ENCODE measurements around the gene ASB11. TPM values are rescaled to one million over a fixed set of nuclear protein-coding genes. Genes with fewer than 3 reads are reported as not detected.

The ASB11 gene
- total RNA-seq, 1 donor from 2014 or later: not detected

GRCh38 chrX:15244421-15244820 is 71.0 kb downstream of the ASB11 start:
- no peaks in the 10 kb centered on the region for H3K27me3 ChIP-seq
- no peaks in the 10 kb centered on the region for H4K20me1 ChIP-seq (ENCODE audit: low read depth)
- Mint-ChIP-seq H3K36me3 (no peaks in the 10 kb centered on the region), H3K4me1 (no peaks in the 10 kb centered on the region), H3K27me3 (ENCODE audit: insufficient read depth, low read depth) (peaks cover 4% of the 10 kb centered on the region), H3K27ac (no peak overlapping the region), H3K9me3 (no peaks in the 10 kb centered on the region), H3K4me3 (no peak overlapping the region)
- H3K9me3 ChIP-seq (ENCODE audit: low read depth): no peaks in the 10 kb centered on the region
- H3K9ac ChIP-seq: no peak overlapping the region
- H3F3A ChIP-seq (ENCODE audit: low read depth): no peaks in the 10 kb centered on the region
- no peaks in the 10 kb centered on the region for H3K36me3 ChIP-seq
- no peak overlapping the region for H3K4me2 ChIP-seq
- H3K27ac ChIP-seq: no peak overlapping the region
- DNase-seq (ENCODE audit: low spot score): no peak
- H3K4me1 ChIP-seq: no peaks in the 10 kb centered on the region
- no peaks in the 10 kb centered on the region for H3K79me2 ChIP-seq (ENCODE audit: low read depth)
- no peak for TF ChIP-seq EZH2phosphoT487 (IDR thresholded peaks at IDR 0.05)
- no peak for TF ChIP-seq EZH2 (IDR thresholded peaks at IDR 0.05)
- TF ChIP-seq CTCF (IDR thresholded peaks at IDR 0.05): no peak
- no peak overlapping the region for H3K4me3 ChIP-seq
- no peak overlapping the region for H2AFZ ChIP-seq (replicated peaks)

- Mint-ChIP-seq H3K27ac (no peak overlapping the region), H3K4me3 (no peak overlapping the region), H3K9me3 (no peaks in the 10 kb centered on the region), H3K27me3 (ENCODE audit: insufficient read depth, low read depth) (peaks cover 4% of the 10 kb centered on the region), H3K36me3 (no peaks in the 10 kb centered on the region), H3K4me1 (no peaks in the 10 kb centered on the region)
- Histone ChIP-seq H3K4me3 (no peak overlapping the region), H3K9ac (no peak overlapping the region), H3K27me3 (no peaks in the 10 kb centered on the region), H3K27ac (no peak overlapping the region), H3K4me2 (no peak overlapping the region), H3K36me3 (no peaks in the 10 kb centered on the region), H3K79me2 (ENCODE audit: low read depth) (no peaks in the 10 kb centered on the region), H2AFZ (replicated peaks) (no peak overlapping the region), H3F3A (ENCODE audit: low read depth) (no peaks in the 10 kb centered on the region), H4K20me1 (ENCODE audit: low read depth) (no peaks in the 10 kb centered on the region), H3K9me3 (ENCODE audit: low read depth) (no peaks in the 10 kb centered on the region), H3K4me1 (no peaks in the 10 kb centered on the region)
- no peak for TF ChIP-seq EZH2 (IDR thresholded peaks at IDR 0.05)
- TF ChIP-seq CTCF (IDR thresholded peaks at IDR 0.05): peak; percentile 60
- TF ChIP-seq EZH2phosphoT487 (IDR thresholded peaks at IDR 0.05): no peak
- DNase-seq (ENCODE audit: low spot score): peak; percentile 5
Measured at GRCh38 chrX:15242899-15243555, 72.4 kb downstream of the ASB11 start.

- no peaks in the 10 kb centered on the region for H3K36me3 Mint-ChIP-seq
- H3K4me3 Mint-ChIP-seq: no peak overlapping the region
- no peak overlapping the region for H3K4me2 ChIP-seq
- peaks cover 4% of the 10 kb centered on the region for H3K27me3 Mint-ChIP-seq (ENCODE audit: insufficient read depth, low read depth)
- no peaks in the 10 kb centered on the region for H3K79me2 ChIP-seq (ENCODE audit: low read depth)
- H2AFZ ChIP-seq (replicated peaks): peak overlapping the region; percentile 36
- TF ChIP-seq EZH2phosphoT487 (IDR thresholded peaks at IDR 0.05): no peak
- TF ChIP-seq EZH2 (IDR thresholded peaks at IDR 0.05): no peak
- no peak for TF ChIP-seq CTCF (IDR thresholded peaks at IDR 0.05)
- H3K4me1 Mint-ChIP-seq: no peaks in the 10 kb centered on the region
- no peaks in the 10 kb centered on the region for H3K9me3 Mint-ChIP-seq
- no peaks in the 10 kb centered on the region for H3K4me1 ChIP-seq
- no peak for DNase-seq (ENCODE audit: low spot score)
- H3K9me3 ChIP-seq (ENCODE audit: low read depth): no peaks in the 10 kb centered on the region
- H3K36me3 ChIP-seq: no peaks in the 10 kb centered on the region
- H3K9ac ChIP-seq: no peak overlapping the region
- no peak overlapping the region for H3K27ac Mint-ChIP-seq
- H3K27me3 ChIP-seq: no peaks in the 10 kb centered on the region
- no peaks in the 10 kb centered on the region for H4K20me1 ChIP-seq (ENCODE audit: low read depth)
- no peak overlapping the region for H3K27ac ChIP-seq
- no peak overlapping the region for H3K4me3 ChIP-seq
- H3F3A ChIP-seq (ENCODE audit: low read depth): no peaks in the 10 kb centered on the region
Measured at GRCh38 chrX:15241301-15241700, 74.1 kb downstream of the ASB11 start.
